MM.1S (cell line): ENCODE data around the gene CCNK.

Experiments
- DNase-seq: peaks from one replicate; pipeline ENCODE4 v3.0.0-alpha.2; 2015
- H2AFZ ChIP-seq: fragments of 300-600 bp; sonication (generic); 2 replicates; pipeline ENCODE4 v1.6.0; 2016; ENCODE audit warnings: antibody characterized with exemption, low read length
- H3F3A ChIP-seq: fragments of 300-600 bp; sonication (generic); 2 replicates; pipeline ENCODE4 v1.6.1; 2016; ENCODE audit warnings: mild to moderate bottlenecking, antibody characterized with exemption, low read length, moderate library complexity, mixed read lengths; ENCODE audit not compliant: insufficient read depth
- H3K27ac ChIP-seq: fragments of 300-600 bp; sonication (generic); 2 replicates; pipeline ENCODE4 v1.5.1; 2016; ENCODE audit warnings: mild to moderate bottlenecking, low read length
- H3K27me3 ChIP-seq: fragments of 300-600 bp; sonication (generic); replicated peaks from 2 replicates; pipeline ENCODE4 v1.6.0; 2016; ENCODE audit warnings: low read length; ENCODE audit not compliant: insufficient read depth
- H3K36me3 ChIP-seq: fragments of 300-600 bp; sonication (generic); replicated peaks from 2 replicates; pipeline ENCODE4 v1.6.1; 2016; ENCODE audit warnings: mild to moderate bottlenecking, low read length, mixed read lengths; ENCODE audit not compliant: insufficient read depth
- H3K4me1 ChIP-seq: fragments of 300-600 bp; sonication (generic); 2 replicates; pipeline ENCODE4 v1.6.1; 2016; ENCODE audit warnings: low read length, mixed read lengths
- H3K4me2 ChIP-seq: fragments of 300-600 bp; sonication (generic); 2 replicates; pipeline ENCODE4 v1.6.0; 2016; ENCODE audit warnings: low read depth, low read length
- H3K4me3 ChIP-seq: fragments of 300-600 bp; sonication (generic); 2 replicates; pipeline ENCODE4 v1.5.1; 2016; ENCODE audit warnings: low read length, mixed read lengths
- H3K79me2 ChIP-seq: fragments of 300-600 bp; sonication (generic); 2 replicates; pipeline ENCODE4 v1.6.1; 2016; ENCODE audit warnings: mixed run types, low read length, mixed read lengths
- H3K9ac ChIP-seq: fragments of 300-600 bp; sonication (generic); 2 replicates; pipeline ENCODE4 v1.6.1; 2016; ENCODE audit warnings: low read length, mixed read lengths
- H3K9me2 ChIP-seq: fragments of 300-600 bp; sonication (generic); replicated peaks from 2 replicates; pipeline ENCODE4 v1.6.1; 2016; ENCODE audit warnings: mild to moderate bottlenecking, low read length, mixed read lengths; ENCODE audit not compliant: insufficient read depth
- H3K9me3 ChIP-seq: fragments of 300-600 bp; sonication (generic); replicated peaks from 2 replicates; pipeline ENCODE4 v1.6.1; 2016; ENCODE audit warnings: mild to moderate bottlenecking, low read length, mixed read lengths; ENCODE audit not compliant: insufficient read depth
- H4K20me1 ChIP-seq: fragments of 300-600 bp; sonication (generic); 2 replicates; pipeline ENCODE4 v1.6.1; 2016; ENCODE audit warnings: mild to moderate bottlenecking, low read length, moderate library complexity, mixed read lengths; ENCODE audit not compliant: insufficient read depth
- CTCF ChIP-seq: fragments of 300-600 bp; sonication (generic); IDR thresholded peaks from 2 replicates; pipeline ENCODE4 v1.5.1; 2016; ENCODE audit warnings: antibody characterized with exemption, low read length, mixed read lengths
- EZH2 ChIP-seq: fragments of 300-600 bp; sonication (generic); optimal IDR thresholded peaks from 2 replicates; pipeline ENCODE3; 2017; ENCODE audit warnings: low read depth, mild to moderate bottlenecking, antibody characterized with exemption, low read length, mixed read lengths
- EZH2phosphoT487 ChIP-seq: fragments of 300-600 bp; sonication (generic); IDR thresholded peaks from 2 replicates; pipeline ENCODE4 v1.6.1; 2018; ENCODE audit warnings: antibody characterized with exemption, low read length

Gene CCNK

GRCh38 chr14:99505089-99505488, 23.9 kb downstream of the CCNK start:
- Histone ChIP-seq H3K4me2 (no peak overlapping the region), H3K9ac (no peak overlapping the region), H3F3A (no peaks in the 10 kb centered on the region), H4K20me1 (no peaks in the 10 kb centered on the region), H3K36me3 (no peaks in the 10 kb centered on the region; the same call in 1 of the 2 replicates), H3K27me3 (no peaks in the 10 kb centered on the region), H3K4me1 (no peaks in the 10 kb centered on the region), H2AFZ (no peak overlapping the region), H3K27ac (no peak overlapping the region), H3K9me3 (no peaks in the 10 kb centered on the region), H3K9me2 (no peaks in the 10 kb centered on the region), H3K79me2 (no peaks in the 10 kb centered on the region), H3K4me3 (no peak overlapping the region)
- no peak for DNase-seq
- no peak for TF ChIP-seq EZH2phosphoT487
- TF ChIP-seq EZH2: no peak
- TF ChIP-seq CTCF: no peak

GRCh38 chr14:99506276-99506675, 25.1 kb downstream of the CCNK start:
- no peak for DNase-seq
- no peaks in the 10 kb centered on the region for H3K79me2 ChIP-seq
- H3K9me2 ChIP-seq: no peaks in the 10 kb centered on the region
- no peak for TF ChIP-seq CTCF
- no peak for TF ChIP-seq EZH2phosphoT487
- no peak for TF ChIP-seq EZH2
- no peaks in the 10 kb centered on the region; the same call in 1 of the 2 replicates for H3K36me3 ChIP-seq
- no peak overlapping the region for H2AFZ ChIP-seq
- no peak overlapping the region for H3K27ac ChIP-seq
- H3F3A ChIP-seq: no peaks in the 10 kb centered on the region
- H3K4me1 ChIP-seq: no peaks in the 10 kb centered on the region
- H3K27me3 ChIP-seq: no peaks in the 10 kb centered on the region
- no peak overlapping the region for H3K4me2 ChIP-seq
- H4K20me1 ChIP-seq: no peaks in the 10 kb centered on the region
- no peak overlapping the region for H3K4me3 ChIP-seq
- H3K9me3 ChIP-seq: no peaks in the 10 kb centered on the region
- H3K9ac ChIP-seq: no peak overlapping the region

- no peak overlapping the region for H3K4me3 ChIP-seq
- no peaks in the 10 kb centered on the region for H3K9me2 ChIP-seq
- H3K79me2 ChIP-seq: no peaks in the 10 kb centered on the region
- H3K36me3 ChIP-seq: no peaks in the 10 kb centered on the region
- no peak for DNase-seq
- H2AFZ ChIP-seq: no peak overlapping the region
- H3K4me2 ChIP-seq: no peak overlapping the region
- no peaks in the 10 kb centered on the region for H3F3A ChIP-seq
- H4K20me1 ChIP-seq: no peaks in the 10 kb centered on the region
- no peaks in the 10 kb centered on the region for H3K4me1 ChIP-seq
- no peak overlapping the region for H3K9ac ChIP-seq
- no peak overlapping the region for H3K27ac ChIP-seq
- no peak for TF ChIP-seq CTCF
- TF ChIP-seq EZH2: no peak
- TF ChIP-seq EZH2phosphoT487: no peak
- H3K9me3 ChIP-seq: no peaks in the 10 kb centered on the region
- H3K27me3 ChIP-seq: no peaks in the 10 kb centered on the region
Measured at GRCh38 chr14:99507860-99508640, 26.8 kb downstream of the CCNK start.
